Sigmoid colon (tissue), 7 donors: ENCODE data around the gene ADARB2. TPM values are rescaled to one million over a fixed set of nuclear protein-coding genes. Genes with fewer than 3 reads are reported as not detected.

Source experiments
- DNase-seq: peaks from one replicate; pipeline ENCODE4 v3.0.0-alpha.2; 2019
- H3K27ac ChIP-seq, 4 donors: fragments of 200-600 bp; sonication (generic); one replicate each; pipeline ENCODE4 v1.5.1; 2016 to 2019; ENCODE audit warnings: mild to moderate bottlenecking in 1 of 4
- H3K27me3 ChIP-seq, 3 donors: fragments of 200-600 bp; sonication (generic); one replicate each; pipeline ENCODE4 v1.5.1; 2019; ENCODE audit warnings: mild to moderate bottlenecking in 1 of 3
- H3K36me3 ChIP-seq, 4 donors: fragments of 200-600 bp; sonication (generic); one replicate each; pipeline ENCODE4 v1.5.1; 2016 to 2019
- H3K4me1 ChIP-seq, 4 donors: fragments of 200-600 bp; sonication (generic); one replicate each; pipeline ENCODE4 v1.5.1; 2017 to 2019
- H3K4me3 ChIP-seq, 4 donors: fragments of 200-600 bp; sonication (generic); one replicate each; pipeline ENCODE4 v1.5.1; 2017 to 2019; ENCODE audit warnings: mild to moderate bottlenecking in 2 of 4, moderate library complexity in 1 of 4
- H3K9me3 ChIP-seq, 4 donors: fragments of 200-600 bp in 3 of 4; sonication (generic) in 3 of 4; one replicate each; pipeline versions ENCODE4 v1.5.1 to v1.6.1; 2013 to 2019
- EP300 ChIP-seq, 4 donors: sonication (generic); formaldehyde crosslinking; IDR thresholded peaks; one replicate each; pipeline ENCODE4 v1.6.1; 2017; ENCODE audit warnings: antibody characterized with exemption in 4 of 4
- POLR2A ChIP-seq, 2 donors: fragments of 450-650 bp; IDR thresholded peaks; one replicate each; pipeline ENCODE4 v1.6.1; 2016; ENCODE audit warnings: antibody characterized with exemption in 2 of 2, mild to moderate bottlenecking in 2 of 2, moderate library complexity in 2 of 2
- POLR2AphosphoS5 ChIP-seq, 4 donors: sonication (generic); formaldehyde crosslinking; IDR thresholded peaks; one replicate each; pipeline ENCODE4 v1.6.1; 2017; ENCODE audit warnings: antibody characterized with exemption in 4 of 4
- WGBS, 2 donors: extraction: QIAGEN DNeasy Blood & Tissue Kit; methylation state at CpG; one replicate each; pipeline ENCODE4 v1.1.7; 2013; 5-methylcytosine and 5-hydroxymethylcytosine counted together
- intact Hi-C: fragments of 100-400 bp; cut with DNase I; formaldehyde crosslinking; loops from one replicate; pipeline ENCODE4 v1.15.1; 2023
- polyA plus RNA-seq, 3 donors: library from polyadenylated mRNA; stranded (reverse); fragments of 200-250 nt; gene quantifications; one replicate each; pipeline ENCODE4 v1.2.3, GENCODE V29; 2013
- total RNA-seq, 4 donors: library from RNA; depleted of rRNA; stranded (reverse); fragments of >200 nt; gene quantifications; one replicate each; pipeline ENCODE4 v1.1.0, GENCODE V29; 2016
- TF ChIP-seq, protein P1 (sequence below), 4 experiments: fragments of 450-650 bp in 3 of 4; fragments of 200-600 bp in 1 of 4; IDR thresholded peaks; one replicate each; pipeline ENCODE4 v1.5.1; 2016 to 2019; ENCODE audit warnings: antibody characterized with exemption in 4 of 4, mild to moderate bottlenecking in 3 of 4, moderate library complexity in 2 of 4
- donor health status: healthy with polysubstance abuse.
- donor health status: Bipolar disorder and iron deficiency.
- donor health status: healthy.

The ADARB2 gene
- total and polyA plus RNA-seq, 7 donors, result 0.60 to 5.9 (median 3.5) TPM; not detected in 1

- no peaks in the 10 kb centered on the region for H3K27me3 ChIP-seq
Observed at GRCh38 chr10:1169981-1170866, 567.1 kb downstream of the ADARB2 start.

GRCh38 chr10:1169186-1169885, 568.0 kb downstream of the ADARB2 start:
- 70 to 79% methylated on average over 23 of the region's 23 CpGs for WGBS, 2 donors
- Histone ChIP-seq H3K4me3 (no peak overlapping the region), H3K4me1 (no peaks in the 10 kb centered on the region), H3K27me3 (no peaks in the 10 kb centered on the region), H3K27ac (no peak overlapping the region), H3K9me3 (no peaks in the 10 kb centered on the region), H3K36me3 (no peaks in the 10 kb centered on the region)
- no peak for TF ChIP-seq POLR2A (IDR thresholded peaks at IDR 0.05)
- no peak for TF ChIP-seq POLR2AphosphoS5 (IDR thresholded peaks at IDR 0.05)
- TF ChIP-seq EP300 (IDR thresholded peaks at IDR 0.05), result no peak
- TF ChIP-seq, protein P1, sequence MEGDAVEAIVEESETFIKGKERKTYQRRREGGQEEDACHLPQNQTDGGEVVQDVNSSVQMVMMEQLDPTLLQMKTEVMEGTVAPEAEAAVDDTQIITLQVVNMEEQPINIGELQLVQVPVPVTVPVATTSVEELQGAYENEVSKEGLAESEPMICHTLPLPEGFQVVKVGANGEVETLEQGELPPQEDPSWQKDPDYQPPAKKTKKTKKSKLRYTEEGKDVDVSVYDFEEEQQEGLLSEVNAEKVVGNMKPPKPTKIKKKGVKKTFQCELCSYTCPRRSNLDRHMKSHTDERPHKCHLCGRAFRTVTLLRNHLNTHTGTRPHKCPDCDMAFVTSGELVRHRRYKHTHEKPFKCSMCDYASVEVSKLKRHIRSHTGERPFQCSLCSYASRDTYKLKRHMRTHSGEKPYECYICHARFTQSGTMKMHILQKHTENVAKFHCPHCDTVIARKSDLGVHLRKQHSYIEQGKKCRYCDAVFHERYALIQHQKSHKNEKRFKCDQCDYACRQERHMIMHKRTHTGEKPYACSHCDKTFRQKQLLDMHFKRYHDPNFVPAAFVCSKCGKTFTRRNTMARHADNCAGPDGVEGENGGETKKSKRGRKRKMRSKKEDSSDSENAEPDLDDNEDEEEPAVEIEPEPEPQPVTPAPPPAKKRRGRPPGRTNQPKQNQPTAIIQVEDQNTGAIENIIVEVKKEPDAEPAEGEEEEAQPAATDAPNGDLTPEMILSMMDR (IDR thresholded peaks at IDR 0.05), result no peak
- intact Hi-C loops, result no loop called here
- DNase-seq, result peak; percentile 36

More at GRCh38 chr10:1169981-1170866, 567.1 kb downstream of the ADARB2 start:
- peak; percentile 24 for DNase-seq
- Histone ChIP-seq H3K27ac (no peak overlapping the region), H3K4me1 (no peaks in the 10 kb centered on the region), H3K9me3 (no peaks in the 10 kb centered on the region), H3K36me3 (no peaks in the 10 kb centered on the region), H3K4me3 (no peak overlapping the region)
- 68 to 71% methylated on average over 22 of the region's 22 CpGs for WGBS, 2 donors
- intact Hi-C loops, result no loop called here
- TF ChIP-seq POLR2AphosphoS5 (IDR thresholded peaks at IDR 0.05) (no peak), EP300 (IDR thresholded peaks at IDR 0.05) (no peak), POLR2A (IDR thresholded peaks at IDR 0.05) (no peak)
- TF ChIP-seq, protein P1 (IDR thresholded peaks at IDR 0.05), result no peak

DNA sequence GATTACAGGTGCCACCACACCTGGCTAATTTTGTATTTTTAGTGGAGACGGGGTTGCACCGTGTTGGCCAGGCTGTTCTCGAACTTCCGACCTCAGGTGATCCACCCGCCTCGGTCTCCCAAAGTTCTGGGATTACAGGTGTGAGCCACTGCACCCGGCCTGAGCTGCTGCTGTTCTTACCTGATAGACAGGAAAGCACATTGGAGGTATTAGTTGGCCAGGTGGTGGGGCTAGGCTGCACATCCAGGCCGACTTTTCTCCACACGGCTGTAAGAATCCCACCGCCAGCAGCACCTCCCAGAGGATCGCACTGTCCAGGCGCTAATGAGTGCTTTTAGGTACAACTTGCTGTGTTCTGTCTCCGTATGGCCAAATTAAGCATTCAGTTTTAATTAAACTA, 568.6 kb downstream of the ADARB2 start:
- H3K27me3 ChIP-seq, result no peaks in the 10 kb centered on the region
- peak; percentile 20 for DNase-seq
- no peak overlapping the region for H3K27ac ChIP-seq
- no peak overlapping the region for H3K4me3 ChIP-seq
- 92% methylated on average over 13 of the region's 13 CpGs for WGBS, 2 donors
- no peaks in the 10 kb centered on the region for H3K4me1 ChIP-seq
- no peaks in the 10 kb centered on the region for H3K36me3 ChIP-seq
- no peaks in the 10 kb centered on the region for H3K9me3 ChIP-seq
- intact Hi-C loops, result no loop called here
- no peak for TF ChIP-seq EP300 (IDR thresholded peaks at IDR 0.05)
- TF ChIP-seq POLR2AphosphoS5 (IDR thresholded peaks at IDR 0.05), result no peak
- TF ChIP-seq POLR2A (IDR thresholded peaks at IDR 0.05), result no peak
- TF ChIP-seq, protein P1 (IDR thresholded peaks at IDR 0.05), result no peak

GRCh38 chr10:1166828-1167275, 570.5 kb downstream of the ADARB2 start:
- H3K36me3 ChIP-seq, result no peaks in the 10 kb centered on the region
- no peaks in the 10 kb centered on the region for H3K27me3 ChIP-seq
- H3K4me1 ChIP-seq, result no peaks in the 10 kb centered on the region
- DNase-seq, result peak; percentile 58
- no peak overlapping the region for H3K4me3 ChIP-seq
- intact Hi-C loops, result no loop called here
- no peak for TF ChIP-seq EP300 (IDR thresholded peaks at IDR 0.05)
- TF ChIP-seq POLR2AphosphoS5 (IDR thresholded peaks at IDR 0.05), result no peak
- no peak for TF ChIP-seq POLR2A (IDR thresholded peaks at IDR 0.05)
- no peaks in the 10 kb centered on the region for H3K9me3 ChIP-seq
- H3K27ac ChIP-seq, result no peak overlapping the region
- 85 to 86% methylated on average over 9 of the region's 9 CpGs for WGBS, 2 donors
